GM20000 (cell line): Measurements from ENCODE around the gene DNAJC18.
"Not testable (repeated sequence)": the region's sequence is repeated elsewhere in the genome, so short reads cannot be mapped to it uniquely, and the experiment has no call there.

Experiments used
- DNase-seq: peaks from one replicate; pipeline ENCODE4 v3.0.0; 2012; ENCODE audit warnings: low spot score
- TF ChIP-seq, protein P1 (sequence below): IDR thresholded peaks from 2 replicates; pipeline ENCODE4 v1.5.1; 2012; ENCODE audit warnings: mild to moderate bottlenecking, control low read depth; ENCODE audit errors: extremely low read depth, missing control alignments

The DNAJC18 gene

DNA sequence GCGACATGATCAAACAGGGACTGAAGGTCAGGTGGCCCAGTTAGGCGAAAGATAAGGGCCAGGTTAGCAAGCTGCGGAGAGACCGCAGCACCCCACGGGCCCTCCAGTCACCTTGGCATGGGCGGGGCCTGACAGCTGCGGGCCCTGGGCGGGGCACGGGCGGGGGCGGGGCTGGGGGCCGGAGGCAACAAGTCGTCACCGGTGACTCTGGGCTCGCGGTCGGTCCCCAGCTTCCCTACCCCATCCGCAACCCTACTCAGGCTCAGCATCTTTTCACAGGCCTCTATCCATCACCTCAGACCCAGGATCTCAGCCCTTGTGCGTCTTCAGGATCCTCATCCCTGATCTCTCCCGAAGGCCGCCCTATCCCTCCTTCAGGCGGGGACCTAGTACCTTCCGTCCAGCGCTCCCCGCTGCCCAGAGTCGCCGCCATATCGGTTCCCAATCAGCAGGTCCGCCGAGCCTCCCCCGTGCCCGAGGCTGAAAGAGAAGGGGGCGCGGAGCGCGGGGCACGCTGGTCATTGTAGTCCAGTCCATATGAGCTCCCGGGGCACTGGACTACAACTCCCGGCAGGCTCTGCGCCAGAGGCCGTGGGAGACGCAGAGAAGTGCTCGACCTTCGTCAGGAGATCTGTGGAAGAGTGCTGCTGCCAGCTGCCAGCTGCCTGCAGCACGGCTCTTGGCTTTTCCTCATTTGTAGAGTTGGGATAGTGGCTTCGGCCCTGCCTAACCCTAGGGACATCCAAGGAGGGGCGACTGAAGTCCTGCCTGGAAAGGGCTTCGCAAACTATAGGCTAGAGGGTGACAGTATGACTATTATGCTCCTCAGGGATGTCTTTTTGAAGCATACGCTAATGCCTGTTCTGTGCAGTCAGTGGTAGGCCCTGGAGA, at the start of gene DNAJC18:
Gene DNAJC18 (minus strand): TSS at position 513 of the 891 bp plus-strand sequence. CDS start 80 bp downstream, at position 433.
- DNase-seq: peak; percentile 92
- TF ChIP-seq, protein P1, sequence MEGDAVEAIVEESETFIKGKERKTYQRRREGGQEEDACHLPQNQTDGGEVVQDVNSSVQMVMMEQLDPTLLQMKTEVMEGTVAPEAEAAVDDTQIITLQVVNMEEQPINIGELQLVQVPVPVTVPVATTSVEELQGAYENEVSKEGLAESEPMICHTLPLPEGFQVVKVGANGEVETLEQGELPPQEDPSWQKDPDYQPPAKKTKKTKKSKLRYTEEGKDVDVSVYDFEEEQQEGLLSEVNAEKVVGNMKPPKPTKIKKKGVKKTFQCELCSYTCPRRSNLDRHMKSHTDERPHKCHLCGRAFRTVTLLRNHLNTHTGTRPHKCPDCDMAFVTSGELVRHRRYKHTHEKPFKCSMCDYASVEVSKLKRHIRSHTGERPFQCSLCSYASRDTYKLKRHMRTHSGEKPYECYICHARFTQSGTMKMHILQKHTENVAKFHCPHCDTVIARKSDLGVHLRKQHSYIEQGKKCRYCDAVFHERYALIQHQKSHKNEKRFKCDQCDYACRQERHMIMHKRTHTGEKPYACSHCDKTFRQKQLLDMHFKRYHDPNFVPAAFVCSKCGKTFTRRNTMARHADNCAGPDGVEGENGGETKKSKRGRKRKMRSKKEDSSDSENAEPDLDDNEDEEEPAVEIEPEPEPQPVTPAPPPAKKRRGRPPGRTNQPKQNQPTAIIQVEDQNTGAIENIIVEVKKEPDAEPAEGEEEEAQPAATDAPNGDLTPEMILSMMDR: no peak

DNA sequence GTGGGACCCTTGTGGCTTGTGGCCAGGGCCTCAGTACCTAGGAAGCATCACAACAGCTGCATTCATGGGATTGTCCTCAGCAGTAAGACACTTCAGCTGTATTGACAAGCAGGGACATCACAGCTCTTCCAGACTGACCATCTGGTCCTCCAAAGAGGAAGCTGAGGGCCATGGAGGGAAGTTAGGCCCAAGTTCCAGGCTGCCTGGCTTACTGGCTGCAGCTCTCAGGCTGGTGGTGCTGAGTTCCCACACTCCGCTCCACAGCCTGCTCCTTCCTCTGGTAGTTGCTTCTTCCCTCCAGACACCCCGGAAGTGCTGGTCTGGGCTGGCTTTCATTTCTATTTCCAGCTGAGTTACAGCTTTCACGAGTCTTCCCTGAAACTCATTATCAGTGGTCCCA, 48.9 kb upstream of the DNAJC18 start:
- TF ChIP-seq, protein P1: no peak
- no peak for DNase-seq

DNA sequence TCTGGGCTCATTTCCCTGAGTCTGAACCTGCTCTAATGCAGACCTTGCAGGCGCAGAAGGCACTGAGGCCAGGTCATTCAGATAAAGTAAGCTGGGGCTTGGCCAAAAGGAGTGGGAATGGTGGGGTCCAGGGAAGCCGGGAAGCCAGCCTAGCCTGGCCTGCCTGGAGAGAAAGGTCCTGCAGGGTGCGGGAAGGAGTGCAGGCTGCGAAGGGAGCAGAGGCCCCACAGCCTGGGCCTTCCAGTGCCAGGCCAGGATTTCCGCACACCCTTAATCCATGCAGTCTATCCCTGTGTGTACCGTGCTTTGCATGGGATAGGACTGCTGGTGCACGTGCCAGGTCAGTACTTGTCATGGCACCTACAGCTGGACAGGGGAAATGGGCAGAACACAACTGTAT, 46.9 kb upstream of the DNAJC18 start:
- DNase-seq: no peak
- TF ChIP-seq, protein P1: no peak

DNA sequence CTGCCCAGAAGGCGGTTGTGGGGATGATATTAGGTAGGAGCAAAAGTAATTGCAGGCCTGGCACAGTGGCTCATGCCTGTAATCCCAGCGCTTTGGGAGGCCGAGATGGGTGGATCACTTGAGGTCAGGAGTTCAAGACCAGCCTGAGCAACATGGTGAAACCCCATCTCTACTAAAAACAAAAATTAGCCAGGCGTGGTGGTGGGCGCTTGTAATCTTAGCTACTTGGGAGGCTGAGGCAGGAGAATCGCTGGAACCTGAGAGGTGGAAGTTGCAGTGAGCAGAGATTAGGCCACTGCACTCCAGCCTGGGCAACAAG, 43.5 kb upstream of the DNAJC18 start:
- DNase-seq: not testable (repeated sequence)

DNA sequence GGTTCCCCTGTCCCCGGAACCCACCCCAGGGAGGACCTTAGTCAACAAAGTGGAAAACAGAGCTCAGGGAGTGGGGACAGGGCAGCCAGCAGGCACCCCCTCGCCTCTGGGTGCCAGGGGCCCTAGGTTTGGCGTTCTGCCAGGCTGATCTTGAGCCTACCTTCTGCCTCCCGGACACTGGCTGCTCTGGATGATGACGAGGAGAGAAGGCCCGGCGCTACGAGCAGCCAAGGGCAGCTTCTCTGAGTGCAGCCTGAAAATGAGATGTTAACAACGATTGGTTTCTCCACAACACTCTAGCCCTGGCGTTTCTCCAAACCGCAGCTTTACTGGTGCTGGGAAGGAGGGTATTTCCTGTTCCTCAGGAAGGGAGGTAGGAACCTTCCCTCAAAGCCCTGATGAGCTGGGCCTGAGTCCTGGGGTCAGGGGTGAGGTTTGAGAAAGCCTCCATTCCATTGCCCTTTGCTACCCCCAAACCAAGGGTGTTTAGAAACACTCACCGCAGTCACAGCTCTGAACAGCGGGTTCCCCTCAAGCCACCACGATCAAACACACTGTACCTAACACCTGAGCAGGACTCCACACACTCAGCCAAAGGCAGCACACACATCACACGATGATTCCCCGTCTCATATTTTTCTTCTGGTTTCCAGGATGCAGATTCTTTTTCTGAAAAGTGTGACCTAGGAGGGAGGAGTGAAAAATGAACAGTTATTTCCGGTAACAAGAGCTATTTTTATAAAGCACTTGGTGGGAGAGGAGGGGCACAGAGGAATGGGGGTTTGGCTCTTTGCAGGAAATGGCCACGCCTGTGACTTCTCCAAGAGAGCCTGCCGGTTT, 42.9 kb upstream of the DNAJC18 start, which contains the start of gene STING1:
Gene STING1 (minus strand): TSS at position 709 of the 840 bp plus-strand sequence. CDS start 1,054 bp downstream, outside the sequence.
- TF ChIP-seq, protein P1: no peak
- peak; percentile 48 for DNase-seq

DNA sequence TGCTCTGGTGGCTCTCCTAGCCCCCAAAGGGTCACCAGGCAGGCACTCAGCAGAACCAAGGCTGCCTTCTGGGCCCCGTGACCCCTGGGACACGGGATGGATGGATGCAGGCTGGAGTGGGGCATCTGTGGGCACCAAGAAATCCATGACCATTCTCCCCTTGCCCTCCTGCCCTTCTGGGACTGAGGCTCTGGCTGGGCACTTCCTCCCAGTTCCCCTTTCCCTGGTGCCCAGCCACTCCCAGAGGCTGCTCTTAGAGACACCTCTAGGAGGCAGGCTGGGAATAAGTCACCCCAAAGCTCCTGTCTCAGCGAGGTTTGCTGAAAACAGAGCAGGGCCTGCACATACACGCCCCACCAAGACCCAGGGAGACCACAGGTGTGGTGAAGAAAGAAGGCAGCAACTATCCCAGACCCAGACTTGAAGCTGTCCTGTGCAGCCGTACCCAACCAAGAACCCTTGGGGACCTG, 42.3 kb upstream of the DNAJC18 start:
- no peak for DNase-seq
- TF ChIP-seq, protein P1: no peak

DNA sequence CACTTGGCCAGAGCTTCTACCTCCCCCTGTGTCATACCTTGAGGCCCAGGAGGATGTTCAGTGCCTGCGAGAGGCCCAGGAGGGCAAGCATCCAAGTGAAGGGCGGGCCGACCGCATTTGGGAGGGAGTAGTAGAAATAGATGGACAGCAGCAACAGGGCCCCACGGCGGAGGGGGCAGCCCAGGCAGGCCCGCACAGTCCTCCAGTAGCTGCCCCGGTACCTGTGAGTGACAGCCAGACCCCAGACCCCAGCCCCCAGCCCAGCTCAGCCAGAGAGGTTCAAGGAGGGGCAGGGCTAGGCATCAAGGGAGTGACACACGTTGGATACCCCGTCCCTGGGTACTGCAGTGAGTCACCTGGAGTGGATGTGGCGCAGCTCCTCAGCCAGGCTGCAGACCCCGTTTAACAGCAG, 41.8 kb upstream of the DNAJC18 start:
- no peak for DNase-seq
- TF ChIP-seq, protein P1: no peak

DNA sequence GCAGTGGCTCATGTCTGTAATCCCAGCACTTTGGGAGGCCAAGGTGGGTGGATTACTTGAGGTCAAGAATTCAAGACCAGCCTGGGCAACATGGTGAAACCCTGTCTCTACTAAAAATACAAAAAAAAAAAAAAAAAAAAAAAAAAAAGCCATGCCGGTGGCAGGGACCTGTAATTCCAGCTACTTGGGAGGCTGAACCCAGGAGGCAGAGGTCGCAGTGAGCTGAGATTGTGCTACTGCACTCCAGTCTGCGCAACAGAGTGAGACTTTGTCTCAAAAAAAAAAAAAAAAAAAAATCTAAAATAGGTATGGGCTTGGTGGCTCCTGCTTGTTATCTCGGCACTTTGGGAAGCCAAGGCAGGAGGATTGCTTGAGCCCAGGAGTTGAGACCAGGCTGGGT, 40.4 kb upstream of the DNAJC18 start:
- DNase-seq: not testable (repeated sequence)

DNA sequence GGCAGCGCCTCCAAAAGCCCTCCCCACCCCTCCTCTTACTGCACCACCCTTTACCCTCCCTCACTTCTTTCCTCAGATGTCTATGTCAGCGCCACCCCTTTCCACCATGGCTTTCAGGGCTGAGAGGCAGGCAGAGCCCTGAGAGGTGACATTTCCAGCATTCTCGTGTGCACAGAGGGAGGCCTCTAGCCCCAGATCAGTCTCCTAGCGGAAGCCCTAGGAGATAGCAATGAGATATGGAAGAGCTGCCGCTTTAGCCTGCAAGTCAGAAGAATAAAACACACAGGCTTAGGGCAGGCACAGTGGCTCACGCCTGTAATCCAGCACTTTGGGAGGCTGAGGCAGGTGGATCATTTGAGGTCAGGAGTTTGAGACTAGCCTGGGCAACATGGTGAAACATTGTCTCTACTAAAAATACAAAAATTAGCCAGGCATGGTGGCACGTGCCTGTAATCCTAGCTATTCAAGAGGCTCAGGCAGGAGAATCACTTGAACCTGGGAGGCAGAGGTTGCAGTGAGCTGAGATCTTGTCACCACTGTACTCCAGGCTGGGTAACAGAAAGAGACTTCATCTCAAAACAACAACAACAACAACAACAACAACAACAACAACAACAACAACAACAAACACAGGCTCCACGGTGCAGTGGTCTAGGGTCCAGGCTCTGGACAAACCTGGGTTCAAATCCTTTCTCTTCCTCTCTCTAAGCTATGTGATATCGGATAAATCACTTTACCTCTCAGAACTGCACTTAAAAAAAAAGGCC, 39.5 kb upstream of the DNAJC18 start:
- not testable (repeated sequence) for DNase-seq
